AG04450 (cell line): ENCODE measurements around the gene PSMC4. TPM values are rescaled to one million over a fixed set of nuclear protein-coding genes. Genes with fewer than 3 reads are reported as not detected.

Experiments used
- CTCF ChIA-PET: fragments of 300-600, 350-600 bp; formaldehyde crosslinking; extraction: SDS; loops from one replicate; lab custom pipeline; 2022; ENCODE audit warnings: antibody characterized with exemption, inconsistent platforms; lab: Charles Lee
- POLR2A ChIA-PET: fragments of 350-600 bp; formaldehyde crosslinking; extraction: SDS; loops from one replicate; lab custom pipeline; 2021; ENCODE audit warnings: antibody characterized with exemption, inconsistent platforms; lab: Yijun Ruan, JAX
- DNase-seq: peaks from one replicate; pipeline ENCODE4 v3.0.0-alpha.2; 2011; ENCODE audit warnings: low read depth, low spot score
- H3K27ac ChIP-seq: one replicate; pipeline ENCODE4 v1.5.1; 2012; ENCODE audit warnings: low read depth, low read length, control low read depth
- H3K27me3 ChIP-seq: one replicate; pipeline ENCODE4 v1.6.0; 2012; ENCODE audit warnings: low read length; ENCODE audit not compliant: control insufficient read depth, insufficient read depth
- H3K4me3 ChIP-seq: 2 replicates; pipeline ENCODE4 v1.5.1; 2011; ENCODE audit warnings: mild to moderate bottlenecking, low read depth, low read length, control low read depth
- H3K9me3 ChIP-seq: 2 replicates; pipeline ENCODE4 v1.5.1; 2012; ENCODE audit warnings: low read length; ENCODE audit not compliant: control insufficient read depth, insufficient read depth
- polyA plus RNA-seq: library from polyadenylated mRNA; depleted of rRNA; stranded (reverse); fragments of >200 nt; gene quantifications from 2 replicates; pipeline ENCODE4 v1.2.3, GENCODE V29; 2011
- TF ChIP-seq, protein P1 (sequence below): IDR thresholded peaks from 2 replicates; pipeline ENCODE4 v1.5.1; 2011; ENCODE audit warnings: low read depth, low read length, control low read depth, inconsistent platforms

Gene PSMC4
- polyA plus RNA-seq, 1 experiment, result 68.6 TPM

DNA sequence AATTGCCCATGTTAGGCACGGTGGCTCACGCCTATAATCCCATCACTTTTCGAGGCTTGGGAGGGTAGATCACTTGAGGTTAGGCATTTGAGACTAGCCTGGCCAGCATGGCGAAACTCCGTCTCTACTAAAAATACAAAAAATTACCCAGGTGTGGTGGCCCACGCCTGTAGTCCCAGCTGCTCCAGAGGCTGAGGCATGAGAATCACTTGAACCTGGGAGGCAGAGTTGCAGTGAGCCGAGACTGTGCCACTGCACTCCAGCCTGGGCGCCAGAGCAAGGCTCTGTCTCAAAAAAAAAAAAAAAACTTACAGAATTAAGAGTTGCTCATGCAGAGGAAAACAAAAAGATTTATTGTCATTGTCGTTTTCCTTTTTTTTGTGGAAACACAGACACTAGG, 3.4 kb upstream of the PSMC4 start:
- no peak for DNase-seq
- Histone ChIP-seq H3K4me3 (no peak overlapping the region), H3K9me3 (no peaks in the 10 kb centered on the region; the same call in 1 of the 2 replicates), H3K27ac (no peak overlapping the region), H3K27me3 (no peaks in the 10 kb centered on the region)
- ChIA-PET POLR2A (no interaction called here), CTCF (interaction anchor here (1.3 to 4.6 kb wide), 2 partner anchors 124 to 175 kb away, joined by 8 to 72 read pairs; partner anchors contain the start of gene FBL)
- TF ChIP-seq, protein P1, sequence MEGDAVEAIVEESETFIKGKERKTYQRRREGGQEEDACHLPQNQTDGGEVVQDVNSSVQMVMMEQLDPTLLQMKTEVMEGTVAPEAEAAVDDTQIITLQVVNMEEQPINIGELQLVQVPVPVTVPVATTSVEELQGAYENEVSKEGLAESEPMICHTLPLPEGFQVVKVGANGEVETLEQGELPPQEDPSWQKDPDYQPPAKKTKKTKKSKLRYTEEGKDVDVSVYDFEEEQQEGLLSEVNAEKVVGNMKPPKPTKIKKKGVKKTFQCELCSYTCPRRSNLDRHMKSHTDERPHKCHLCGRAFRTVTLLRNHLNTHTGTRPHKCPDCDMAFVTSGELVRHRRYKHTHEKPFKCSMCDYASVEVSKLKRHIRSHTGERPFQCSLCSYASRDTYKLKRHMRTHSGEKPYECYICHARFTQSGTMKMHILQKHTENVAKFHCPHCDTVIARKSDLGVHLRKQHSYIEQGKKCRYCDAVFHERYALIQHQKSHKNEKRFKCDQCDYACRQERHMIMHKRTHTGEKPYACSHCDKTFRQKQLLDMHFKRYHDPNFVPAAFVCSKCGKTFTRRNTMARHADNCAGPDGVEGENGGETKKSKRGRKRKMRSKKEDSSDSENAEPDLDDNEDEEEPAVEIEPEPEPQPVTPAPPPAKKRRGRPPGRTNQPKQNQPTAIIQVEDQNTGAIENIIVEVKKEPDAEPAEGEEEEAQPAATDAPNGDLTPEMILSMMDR, result no peak

DNA sequence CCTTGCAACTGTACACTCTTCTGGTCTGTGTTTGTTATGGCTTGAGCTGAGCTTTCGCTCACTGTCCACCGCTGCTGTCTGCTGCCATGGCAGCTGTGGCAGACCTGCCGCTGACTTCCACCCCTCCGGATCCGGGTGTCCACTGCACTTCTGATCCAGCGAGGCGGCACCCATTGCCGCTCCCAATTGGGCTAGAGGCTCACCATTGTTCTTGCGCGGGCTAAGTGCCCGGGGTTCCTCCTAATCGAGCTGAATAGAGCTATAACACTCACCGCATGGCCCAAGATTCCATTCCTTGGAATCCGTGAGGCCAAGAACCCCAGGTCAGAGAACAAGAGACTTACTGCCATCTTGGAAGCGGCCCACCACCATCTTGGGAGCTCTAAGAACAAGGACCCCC, 2.2 kb upstream of the PSMC4 start:
- no peak overlapping the region for H3K27ac ChIP-seq
- H3K27me3 ChIP-seq, result no peaks in the 10 kb centered on the region
- DNase-seq, result no peak
- TF ChIP-seq, protein P1, result no peak
- H3K9me3 ChIP-seq, result no peaks in the 10 kb centered on the region; the same call in 1 of the 2 replicates
- H3K4me3 ChIP-seq, result no peak overlapping the region
- ChIA-PET CTCF (interaction anchor here (1.0 to 4.6 kb wide), 3 partner anchors 42 to 177 kb away, joined by 3 to 83 read pairs (median 72); partner anchors contain the start of gene FBL), POLR2A (interaction anchor here (2.2 kb wide), 1 partner anchor 28 kb away, joined by 8 read pairs; the partner anchor contains the start of gene ZNF546)

DNA sequence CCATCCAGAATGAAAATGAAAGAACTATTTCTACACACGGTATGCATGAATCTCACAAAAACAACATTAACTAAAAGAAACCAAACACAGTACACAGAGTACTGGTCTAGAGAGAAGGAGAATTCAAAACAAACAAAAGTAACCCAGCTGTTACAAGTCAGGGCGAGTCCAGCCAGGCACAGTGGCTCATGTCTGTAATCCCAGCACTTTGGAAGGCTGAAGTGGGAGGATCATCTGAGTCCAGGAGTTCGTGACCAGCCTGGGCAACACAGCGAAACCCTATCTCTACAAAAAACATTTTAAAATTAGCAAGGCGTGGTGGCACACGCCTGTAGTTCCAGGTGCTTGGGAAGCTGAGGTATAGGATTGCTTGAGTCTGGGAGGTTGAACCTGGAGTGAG, 1.7 kb upstream of the PSMC4 start:
- no peak for DNase-seq
- H3K4me3 ChIP-seq, result no peak overlapping the region
- TF ChIP-seq, protein P1, result no peak
- no peaks in the 10 kb centered on the region for H3K27me3 ChIP-seq
- POLR2A ChIA-PET, result interaction anchor here (2.2 kb wide), 1 partner anchor 27 kb away, joined by 8 read pairs; the partner anchor contains the start of gene ZNF546
- H3K27ac ChIP-seq, result no peak overlapping the region
- no peaks in the 10 kb centered on the region; the same call in 1 of the 2 replicates for H3K9me3 ChIP-seq
- CTCF ChIA-PET, result interaction anchor here (1.0 to 4.6 kb wide), 4 partner anchors 8 to 177 kb away, joined by 3 to 83 read pairs (median 46); partner anchors contain the start of gene FBL

DNA sequence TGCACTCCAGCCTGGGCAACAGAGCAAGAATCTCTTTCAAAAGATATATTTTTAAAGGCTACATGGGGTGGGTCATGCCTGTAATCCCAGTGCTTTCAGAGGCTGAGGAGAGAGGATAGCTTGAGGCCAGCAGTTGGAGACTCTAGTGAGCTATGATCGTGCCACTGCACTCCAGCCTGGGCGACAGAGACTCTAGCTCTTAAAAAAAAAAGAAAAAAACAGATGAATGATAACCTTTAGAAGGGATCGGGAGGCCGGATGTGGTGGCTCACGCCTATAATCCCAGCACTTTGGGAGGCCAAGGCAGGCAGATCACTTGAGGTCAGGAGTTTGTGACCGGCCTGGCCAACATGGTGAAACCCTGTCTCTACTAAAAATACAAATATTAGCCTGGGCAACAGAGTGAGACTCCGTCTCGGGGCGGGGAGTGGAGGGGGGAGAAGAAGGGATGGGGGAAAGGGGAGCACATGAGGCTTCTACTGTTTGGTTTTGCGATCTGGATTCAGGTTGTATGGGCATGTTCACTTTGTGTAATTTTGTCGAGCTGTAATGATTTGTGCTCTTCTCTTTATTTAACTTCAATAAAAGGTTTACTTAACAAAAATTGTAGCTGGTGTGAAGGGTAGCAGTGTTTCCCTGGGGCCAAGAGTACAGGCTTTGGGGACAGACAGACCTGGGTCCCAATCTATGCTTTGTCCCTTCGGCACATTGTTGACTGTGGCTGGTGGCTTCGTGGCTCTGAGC, 1.1 kb upstream of the PSMC4 start:
- ChIA-PET CTCF (interaction anchor here (0.5 to 4.6 kb wide), 32 partner anchors 8 to 467 kb away, joined by 3 to 83 read pairs (median 4); partner anchors contain the start of genes DYRK1B, FBL and ZNF546), POLR2A (interaction anchor here (0.8 to 2.2 kb wide), 7 partner anchors 18 to 534 kb away, joined by 3 to 8 read pairs (median 3); partner anchors contain the start of genes DYRK1B, RPS16 and ZNF546)
- Histone ChIP-seq H3K9me3 (no peaks in the 10 kb centered on the region; the same call in 1 of the 2 replicates), H3K4me3 (peak overlapping the region; percentile 98), H3K27ac (peak overlapping the region; percentile 91), H3K27me3 (no peaks in the 10 kb centered on the region)
- DNase-seq, result no peak
- TF ChIP-seq, protein P1, result no peak
